Measurements from ENCODE around the gene APH1B.

DNA sequence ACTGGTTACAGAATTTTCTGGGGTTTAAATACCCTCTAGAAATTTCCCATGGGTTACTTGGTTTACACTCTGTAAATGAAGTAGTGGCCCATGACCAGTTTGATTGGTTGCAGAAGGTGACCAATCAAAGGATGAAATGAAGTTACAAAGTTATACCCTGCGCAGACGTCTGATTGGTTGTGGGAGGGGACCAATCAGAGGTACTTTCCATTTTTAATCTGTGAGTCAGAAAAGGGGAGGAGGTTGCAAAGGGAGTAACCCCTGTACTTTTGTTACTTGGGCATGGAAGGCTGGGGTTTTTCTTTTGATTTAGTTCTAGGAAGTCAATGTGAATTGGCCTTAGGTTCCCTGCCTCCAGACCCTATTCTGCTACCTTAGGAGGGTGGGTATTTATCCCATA, 18.7 kb upstream of the APH1B start:
- TF ChIP-seq YY1 (IDR thresholded peaks at IDR 0.05; ENCODE audit: insufficient read depth, insufficient read length), result no peak
- TF ChIP-seq ZNF274 (IDR thresholded peaks at IDR 0.05; ENCODE audit: low read depth, low read length), result no peak
- TF ChIP-seq SUZ12 (IDR thresholded peaks at IDR 0.05; ENCODE audit: extremely low read depth, insufficient read depth, insufficient read length), result no peak
